GM12878 (cell line): ENCODE results near the gene ADCYAP1.

Experiments used
- CBX3 ChIP-seq: fragments of 200-600 bp; sonication (generic); IDR thresholded peaks from 2 replicates; pipeline ENCODE4 v1.6.1; 2016; ENCODE audit warnings: low read depth, borderline replicate concordance
- CTCF ChIP-seq, 3 experiments: IDR thresholded peaks in 2 of 3; conservative IDR thresholded peaks in 1 of 3; 2 replicates each; pipeline ENCODE4 v1.5.1; 2011; ENCODE audit warnings: low read depth in 3 of 3, low read length in 3 of 3, mild to moderate bottlenecking in 3 of 3, control low read depth in 2 of 3, moderate library complexity in 2 of 3, inconsistent platforms in 1 of 3, mixed read lengths in 1 of 3; ENCODE audit not compliant: control insufficient read depth in 2 of 3, insufficient read depth in 1 of 3; ENCODE audit errors: extremely low read depth in 1 of 3
- ESRRA ChIP-seq: IDR thresholded peaks from 2 replicates; pipeline ENCODE4 v1.6.1; 2012; ENCODE audit warnings: mild to moderate bottlenecking, low read length, improper control_type of control experiment
- FOXK2 ChIP-seq: fragments of 450-650 bp; IDR thresholded peaks from 2 replicates; pipeline ENCODE4 v1.6.1; 2017; ENCODE audit warnings: mild to moderate bottlenecking, moderate library complexity
- HSF1 ChIP-seq: fragments of 150-350 bp; IDR thresholded peaks from 2 replicates; pipeline ENCODE4 v1.6.1; 2014; ENCODE audit warnings: mild to moderate bottlenecking, low read depth, low read length
- NR2C2 ChIP-seq: IDR thresholded peaks from 2 replicates; pipeline ENCODE4 v1.6.1; 2011; ENCODE audit warnings: borderline replicate concordance, low read depth; ENCODE audit not compliant: control insufficient read depth, insufficient read length
- POLR2A ChIP-seq: IDR thresholded peaks from 2 replicates; pipeline ENCODE4 v1.6.1; 2011; ENCODE audit warnings: low read depth, mild to moderate bottlenecking, low read length
- RCOR1 ChIP-seq: conservative IDR thresholded peaks from 2 replicates; pipeline ENCODE4 v1.6.1; 2012; ENCODE audit warnings: low read depth, low read length, improper control_type of control experiment
- RELA ChIP-seq: fragments of 450-650 bp; IDR thresholded peaks from 2 replicates; pipeline ENCODE4 v1.8.0; 2014; ENCODE audit warnings: borderline replicate concordance; ENCODE audit not compliant: partially characterized antibody
- RFX5 ChIP-seq: IDR thresholded peaks from 2 replicates; pipeline ENCODE4 v1.6.1; 2011; ENCODE audit warnings: low read depth, low read length, improper control_type of control experiment
- SKIL ChIP-seq: fragments of 450-650 bp; IDR thresholded peaks from 2 replicates; pipeline ENCODE4 v1.6.1; 2017; ENCODE audit warnings: mild to moderate bottlenecking, low read depth, inconsistent platforms; ENCODE audit not compliant: poor library complexity, severe bottlenecking
- STAT1 ChIP-seq: fragments of 450-650 bp; conservative IDR thresholded peaks from 2 replicates; pipeline ENCODE4 v1.6.1; 2014; ENCODE audit warnings: antibody characterized with exemption, mild to moderate bottlenecking
- TAF1 ChIP-seq: IDR thresholded peaks from 2 replicates; pipeline ENCODE4 v1.6.1; 2011; ENCODE audit warnings: mild to moderate bottlenecking, low read depth, low read length, borderline replicate concordance

GRCh38 chr18:936941-937340 lies 32.3 kb downstream of the ADCYAP1 start:
- TF ChIP-seq RELA: no peak
- TF ChIP-seq POLR2A: no peak
- TF ChIP-seq NR2C2: no peak
- TF ChIP-seq CTCF (IDR thresholded peaks at IDR 0.05 in 2 of 3, conservative IDR thresholded peaks at IDR 0.05 in 1 of 3; ENCODE audit: control insufficient read depth in 2 of 3, extremely low read depth in 1 of 3, insufficient read depth in 1 of 3, low read depth in 3 of 3, low read length in 3 of 3): no peak
- TF ChIP-seq ESRRA: no peak
- no peak for TF ChIP-seq RFX5
- no peak for TF ChIP-seq STAT1
- TF ChIP-seq FOXK2: no peak
- TF ChIP-seq SKIL: no peak
- TF ChIP-seq TAF1: no peak
- no peak for TF ChIP-seq RCOR1
- TF ChIP-seq CBX3: no peak
- TF ChIP-seq HSF1: no peak
